GM18502 (cell line): ENCODE measurements around the gene CD81.
"Not testable (repeated sequence)": the region's sequence is repeated elsewhere in the genome, so short reads cannot be mapped to it uniquely, and the experiment has no call there.

Experiments
- ATAC-seq: cut with Tn5 transposase; IDR thresholded peaks from one replicate; pipeline ENCODE4 v1.9.1; 2021; ENCODE audit warnings: mild to moderate bottlenecking; ENCODE audit not compliant: unreplicated experiment, poor library complexity

CD81 gene, protein sequence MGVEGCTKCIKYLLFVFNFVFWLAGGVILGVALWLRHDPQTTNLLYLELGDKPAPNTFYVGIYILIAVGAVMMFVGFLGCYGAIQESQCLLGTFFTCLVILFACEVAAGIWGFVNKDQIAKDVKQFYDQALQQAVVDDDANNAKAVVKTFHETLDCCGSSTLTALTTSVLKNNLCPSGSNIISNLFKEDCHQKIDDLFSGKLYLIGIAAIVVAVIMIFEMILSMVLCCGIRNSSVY

DNA sequence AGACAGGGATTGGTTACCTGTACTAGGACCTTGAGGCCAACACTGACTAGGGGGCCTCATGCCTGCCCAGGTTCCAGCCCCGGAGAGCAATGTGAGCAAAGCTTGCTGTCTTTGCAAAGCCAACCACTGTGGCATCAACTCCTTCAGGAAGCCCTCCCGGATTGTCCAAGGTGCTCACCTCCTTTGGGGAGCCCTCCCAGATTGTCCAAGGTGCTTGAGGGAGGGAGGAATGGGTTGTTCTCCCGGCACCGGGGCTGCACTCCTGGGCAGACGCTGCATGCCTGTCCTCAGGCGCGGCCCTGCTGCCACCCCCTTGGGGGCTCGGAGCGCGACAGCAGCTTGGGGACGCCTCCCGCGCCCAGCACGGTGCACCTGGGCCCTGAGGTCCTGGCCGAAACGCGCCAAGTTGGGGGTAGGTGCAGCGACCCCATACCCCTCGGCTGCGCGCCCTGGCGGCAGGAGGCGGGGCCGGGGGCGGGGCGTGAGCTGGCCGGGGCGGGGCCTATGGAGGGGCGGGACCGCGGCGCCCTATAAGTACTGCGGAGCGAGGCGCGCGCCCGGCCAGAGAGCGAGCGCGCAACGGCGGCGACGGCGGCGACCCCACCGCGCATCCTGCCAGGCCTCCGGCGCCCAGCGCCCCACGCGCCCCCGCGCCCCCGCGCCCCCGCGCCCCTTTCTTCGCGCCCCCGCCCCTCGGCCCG is at the start of gene CD81:
Gene CD81, plus strand, starts transcription at position 560 of the 701 bp plus-strand sequence. CDS start 240 bp downstream, outside the sequence.
- ATAC-seq, result peak; percentile 55

DNA sequence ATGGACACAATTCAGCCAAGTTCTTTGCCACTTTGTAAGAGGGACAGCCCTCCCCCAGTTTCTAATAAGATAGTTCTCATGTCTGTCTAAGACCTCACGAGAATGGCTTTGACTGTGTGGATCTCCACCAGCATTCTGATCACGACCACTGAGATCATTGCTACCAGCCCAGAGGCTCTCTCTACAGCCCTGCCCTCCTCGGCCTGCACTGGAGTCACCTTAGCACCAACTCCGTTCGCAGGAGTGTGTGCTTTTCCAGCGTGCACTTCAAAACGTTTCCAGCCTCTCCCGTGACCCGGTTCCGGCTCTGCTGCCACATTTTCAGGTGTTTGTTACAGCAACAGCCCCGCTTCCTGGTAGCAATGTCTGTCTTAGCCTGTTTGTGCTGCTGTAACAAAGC is 49.1 kb upstream of the CD81 start:
- no peak for ATAC-seq

DNA sequence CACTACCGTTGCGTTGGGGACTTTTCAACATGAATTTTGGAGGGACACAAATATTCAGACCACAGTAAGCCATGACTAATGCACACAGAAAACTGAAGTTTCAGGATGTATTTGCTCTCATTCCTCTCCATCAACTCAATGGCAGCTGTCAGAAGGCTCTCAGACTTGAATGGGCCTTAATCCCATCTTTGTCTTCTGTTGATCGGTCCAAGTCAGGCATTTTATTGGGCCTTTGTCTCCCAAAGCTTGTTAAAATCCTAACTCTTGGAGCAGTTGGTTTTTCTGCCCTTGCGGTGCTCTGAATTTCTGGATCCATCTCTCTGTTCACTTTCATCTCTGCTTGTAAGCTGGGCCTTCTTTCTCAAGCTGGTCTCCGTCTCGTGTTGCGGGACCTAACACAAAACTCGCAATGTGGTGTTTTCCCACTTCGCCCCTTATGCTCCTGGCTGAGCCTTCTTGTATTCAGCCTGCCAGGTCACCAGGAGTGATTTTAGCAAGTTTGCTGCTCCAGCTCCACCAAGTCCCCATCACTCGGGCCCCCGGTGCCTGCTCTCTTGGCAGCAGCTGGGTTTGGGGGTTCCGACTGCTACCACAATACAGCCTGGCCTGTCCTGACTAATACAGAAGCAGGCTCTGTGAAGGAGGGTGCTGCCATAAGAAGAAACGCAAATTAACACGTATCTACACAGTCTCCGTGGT is 48.3 kb upstream of the CD81 start:
- no peak for ATAC-seq

DNA sequence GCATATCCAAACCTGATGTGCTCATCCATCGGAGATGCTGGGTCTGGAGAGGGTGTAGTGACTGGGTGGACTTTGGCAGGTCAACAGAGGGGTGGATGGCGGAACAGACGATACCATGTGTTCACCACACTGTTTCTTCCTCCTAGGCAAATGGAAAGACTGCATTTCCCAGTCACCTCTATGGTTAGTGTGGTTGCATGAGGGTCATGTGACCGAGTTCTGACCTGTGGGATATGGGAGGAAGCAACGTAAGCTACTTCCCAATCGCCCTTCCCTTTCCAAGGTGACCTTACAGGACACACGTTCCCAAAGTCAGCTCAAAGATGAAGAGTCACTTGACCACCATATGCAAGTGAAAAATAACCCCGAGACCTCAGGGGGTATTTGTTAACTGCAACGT is 47.6 kb upstream of the CD81 start:
- ATAC-seq, result no peak

DNA sequence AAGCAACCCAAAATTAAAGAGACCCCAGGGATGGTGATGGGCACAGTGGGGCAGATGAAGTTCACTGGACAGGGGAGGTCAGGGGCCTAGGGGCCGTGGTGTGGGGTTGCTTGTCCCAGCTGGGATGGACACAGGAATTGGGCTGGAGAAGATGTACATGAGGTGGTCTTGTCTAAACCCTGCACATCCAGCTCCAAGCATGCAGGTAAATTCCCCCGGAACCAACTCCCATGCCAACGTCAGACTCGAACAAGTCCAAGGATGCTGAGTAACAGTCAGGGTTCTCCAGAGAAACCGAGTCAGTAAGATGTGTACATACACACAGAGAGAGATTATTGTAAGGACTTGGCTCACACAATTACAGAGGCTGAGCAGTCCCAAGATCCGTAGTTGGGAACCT is 46.4 kb upstream of the CD81 start:
- no peak for ATAC-seq

DNA sequence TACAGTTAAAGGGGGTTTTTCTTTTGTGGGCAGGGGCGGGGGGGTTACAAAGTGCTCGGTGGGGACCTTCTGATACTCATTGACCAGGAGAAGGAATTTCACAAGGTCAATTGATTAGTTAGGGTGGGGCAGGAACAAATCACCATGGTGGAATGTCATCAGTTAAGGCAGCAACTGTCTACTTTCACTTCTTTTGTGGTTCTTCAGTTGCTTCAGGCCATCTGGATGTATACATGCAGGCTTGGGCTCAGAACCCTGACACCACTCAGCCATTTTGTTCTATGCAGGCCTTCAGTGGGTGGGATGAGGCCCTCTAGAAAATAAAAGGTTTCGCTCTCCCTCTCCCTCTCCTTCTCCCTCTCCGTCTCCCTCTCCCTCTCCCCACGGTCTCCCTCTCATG is 45.7 kb upstream of the CD81 start:
- no peak for ATAC-seq

DNA sequence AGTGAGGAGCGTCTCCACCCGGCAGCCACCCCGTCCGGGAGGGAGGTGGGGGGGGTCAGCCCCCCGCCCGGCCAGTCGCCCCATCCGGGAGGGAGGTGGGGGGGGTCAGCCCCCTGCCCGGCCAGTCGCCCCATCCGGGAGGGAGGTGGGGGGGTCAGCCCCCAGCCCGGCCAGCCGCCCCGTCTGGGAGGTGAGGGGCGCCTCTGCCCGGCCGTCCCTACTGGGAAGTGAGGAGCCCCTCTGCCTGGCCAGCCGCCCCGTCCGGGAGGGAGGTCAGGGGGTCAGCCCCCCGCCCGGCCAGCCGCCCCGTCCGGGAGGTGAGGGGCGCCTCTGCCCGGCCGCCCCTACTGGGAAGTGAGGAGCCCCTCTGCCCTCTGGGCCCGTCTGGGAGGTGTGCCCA is 44.5 kb upstream of the CD81 start:
- ATAC-seq, result not testable (repeated sequence)

DNA sequence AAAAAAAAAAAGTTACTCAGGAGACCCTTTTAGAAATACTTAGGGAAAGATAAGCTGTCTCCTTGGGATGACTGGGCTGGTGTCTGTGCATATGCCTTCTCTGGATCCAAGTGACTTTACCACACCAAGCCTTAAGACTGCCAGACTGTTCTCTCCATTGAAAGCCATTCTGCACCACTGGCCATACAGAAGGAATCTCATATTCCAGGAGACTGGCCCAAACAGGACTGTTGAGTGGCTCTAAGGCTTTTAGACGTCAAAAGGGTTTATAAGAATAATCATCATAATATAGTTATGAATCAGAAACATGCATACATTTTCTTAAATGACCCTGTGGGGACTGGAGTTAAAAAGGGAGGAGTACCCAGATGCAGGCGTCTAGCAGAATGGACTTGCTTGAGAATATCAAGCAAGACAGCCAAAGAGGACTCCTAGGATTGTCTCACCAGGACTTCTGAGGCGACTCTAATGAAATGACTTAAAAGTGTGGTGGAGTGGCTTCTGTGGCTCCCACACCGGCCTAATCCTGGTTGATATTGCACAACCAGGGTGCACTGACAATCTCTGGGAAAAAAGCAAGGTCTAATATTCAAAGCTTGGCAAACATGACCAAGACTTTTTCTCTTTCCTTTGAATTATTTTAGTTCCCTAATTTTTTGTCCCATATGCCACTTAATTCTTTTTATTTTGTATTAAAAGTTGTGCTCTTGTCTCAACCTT is 43.5 kb upstream of the CD81 start:
- ATAC-seq, result not testable (repeated sequence)

DNA sequence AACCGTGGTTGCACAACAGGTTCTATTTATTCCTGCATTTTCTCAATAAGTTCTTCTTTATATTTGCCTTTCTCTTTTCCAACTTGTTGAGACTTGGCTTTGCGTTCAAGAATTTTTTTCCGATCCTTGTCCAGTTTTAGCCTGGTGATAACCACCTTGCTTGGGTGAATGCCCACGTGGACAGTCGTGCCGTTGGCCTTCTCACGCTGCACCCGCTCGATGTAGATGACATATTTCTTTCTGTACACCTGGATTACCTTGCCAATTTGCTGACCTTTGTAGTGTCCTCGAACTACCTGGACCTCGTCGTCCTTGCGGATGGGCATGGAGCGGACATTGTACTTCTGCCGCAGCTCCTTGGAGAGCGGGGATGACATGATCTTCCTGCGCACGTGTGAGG is 41.8 kb upstream of the CD81 start:
- ATAC-seq, result not testable (repeated sequence)

DNA sequence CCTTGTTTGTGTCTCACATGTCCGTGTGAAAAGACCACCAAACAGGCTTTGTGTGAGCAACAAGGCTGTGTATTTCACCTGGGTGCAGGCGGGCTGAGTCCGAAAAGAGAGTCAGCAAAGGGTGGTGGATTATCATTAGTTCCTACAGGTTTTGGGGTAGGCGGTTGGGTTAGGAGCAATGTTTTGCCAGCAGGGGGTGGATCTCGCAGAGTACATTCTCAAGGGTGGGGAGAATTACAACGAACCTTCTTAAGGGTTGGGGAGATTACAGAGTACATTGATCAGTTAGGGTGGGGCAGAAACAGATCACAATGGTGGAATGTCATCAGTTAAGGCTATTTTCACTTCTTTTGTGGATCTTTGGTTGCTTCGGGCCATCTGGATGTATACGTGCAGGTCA is 38.4 kb upstream of the CD81 start:
- ATAC-seq, result not testable (repeated sequence)

DNA sequence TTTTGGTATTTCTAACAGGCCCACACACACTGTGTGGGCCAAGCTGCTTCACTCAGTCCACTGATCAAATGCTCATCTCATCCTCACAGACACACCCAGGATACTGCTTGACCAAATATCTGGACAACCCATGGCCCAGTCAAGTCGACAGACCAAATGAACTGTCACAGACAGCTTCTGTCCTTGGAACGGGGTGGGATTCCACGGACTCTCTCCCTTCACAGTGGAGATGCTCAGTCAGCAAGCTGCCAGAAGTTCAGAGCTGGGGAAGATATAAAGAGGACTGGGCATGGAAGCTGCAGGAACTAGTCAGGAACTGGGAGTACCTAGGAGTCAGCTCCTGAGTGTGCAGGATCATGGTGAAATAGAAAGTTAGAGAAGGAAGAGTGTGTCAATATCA is 34.6 kb upstream of the CD81 start:
- no peak for ATAC-seq

DNA sequence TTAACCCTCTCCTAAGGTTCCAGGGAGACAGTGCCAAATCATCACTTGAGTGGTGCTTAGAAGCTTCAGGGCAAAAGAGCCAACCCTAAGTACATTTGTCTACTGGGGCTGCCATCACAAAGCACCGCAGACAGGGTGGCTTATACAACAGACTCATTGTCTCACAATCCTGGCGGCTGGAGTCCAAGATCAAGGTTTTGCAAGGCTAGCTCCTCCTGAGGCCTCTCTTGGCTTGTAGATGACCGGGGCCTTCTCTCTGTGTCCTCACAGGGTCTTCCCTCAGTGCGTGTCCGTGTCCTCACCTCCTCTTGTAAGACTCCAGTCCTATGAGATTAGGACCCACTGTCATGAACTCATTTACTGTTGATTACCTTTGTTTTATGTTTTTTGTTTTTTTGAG is 34.1 kb upstream of the CD81 start:
- no peak for ATAC-seq

DNA sequence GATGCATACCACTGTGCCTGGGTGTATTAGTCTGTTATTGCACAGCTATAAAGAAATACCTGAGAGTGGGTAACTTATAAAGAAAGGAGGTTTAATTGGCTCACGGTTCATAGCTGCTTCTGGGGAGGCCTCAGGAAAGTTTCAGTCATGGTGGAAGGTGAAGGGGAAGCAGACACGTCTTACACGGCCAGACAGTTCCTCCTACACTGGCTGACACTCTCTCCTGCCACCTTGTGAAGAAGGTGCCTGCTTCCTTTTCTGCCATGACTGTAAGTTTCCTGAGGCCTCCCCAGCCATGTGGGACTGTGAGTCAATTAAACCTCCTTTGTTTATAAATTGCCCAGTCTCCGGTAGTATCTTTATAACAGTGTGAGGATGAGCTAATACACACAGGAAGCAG is 33.6 kb upstream of the CD81 start:
- no peak for ATAC-seq

DNA sequence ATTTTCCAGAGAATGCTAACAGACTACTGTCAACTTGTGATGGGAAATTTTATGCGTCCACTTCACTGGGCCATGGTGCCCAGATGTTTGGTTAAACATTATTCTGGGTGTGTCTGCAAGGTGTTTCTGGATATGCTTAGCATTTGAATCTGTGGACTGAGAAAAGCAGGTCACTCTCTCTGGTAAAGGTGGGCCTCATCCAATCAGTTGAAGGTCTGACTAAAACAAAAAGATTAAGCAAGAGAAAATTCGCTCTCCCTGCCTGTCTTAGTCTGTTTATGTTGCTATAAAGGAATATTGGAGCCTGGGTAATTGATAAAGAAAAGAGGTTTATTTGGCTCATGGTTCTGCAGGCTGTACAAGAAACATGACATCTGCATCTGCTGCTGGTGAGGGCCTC is 32.1 kb upstream of the CD81 start:
- ATAC-seq, result no peak

DNA sequence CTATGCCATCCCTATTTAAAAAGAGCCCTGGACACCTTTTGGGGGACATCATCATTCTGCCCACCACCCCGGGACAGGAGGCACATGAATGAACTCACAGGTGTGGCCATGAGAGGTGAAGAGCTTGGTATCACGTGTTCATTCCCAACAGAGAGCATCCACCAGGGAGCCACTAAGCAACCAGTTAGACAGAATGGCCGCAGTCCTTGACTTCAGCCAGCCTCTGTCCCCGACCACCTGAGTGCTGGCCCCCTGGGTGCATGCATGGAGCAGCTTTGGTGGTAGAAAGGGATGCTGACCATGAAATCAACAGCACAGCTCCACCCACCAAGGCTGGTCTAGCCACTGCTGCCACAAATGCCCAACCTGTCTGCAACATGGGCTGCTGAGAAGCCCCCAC is 31.1 kb upstream of the CD81 start:
- no peak for ATAC-seq

DNA sequence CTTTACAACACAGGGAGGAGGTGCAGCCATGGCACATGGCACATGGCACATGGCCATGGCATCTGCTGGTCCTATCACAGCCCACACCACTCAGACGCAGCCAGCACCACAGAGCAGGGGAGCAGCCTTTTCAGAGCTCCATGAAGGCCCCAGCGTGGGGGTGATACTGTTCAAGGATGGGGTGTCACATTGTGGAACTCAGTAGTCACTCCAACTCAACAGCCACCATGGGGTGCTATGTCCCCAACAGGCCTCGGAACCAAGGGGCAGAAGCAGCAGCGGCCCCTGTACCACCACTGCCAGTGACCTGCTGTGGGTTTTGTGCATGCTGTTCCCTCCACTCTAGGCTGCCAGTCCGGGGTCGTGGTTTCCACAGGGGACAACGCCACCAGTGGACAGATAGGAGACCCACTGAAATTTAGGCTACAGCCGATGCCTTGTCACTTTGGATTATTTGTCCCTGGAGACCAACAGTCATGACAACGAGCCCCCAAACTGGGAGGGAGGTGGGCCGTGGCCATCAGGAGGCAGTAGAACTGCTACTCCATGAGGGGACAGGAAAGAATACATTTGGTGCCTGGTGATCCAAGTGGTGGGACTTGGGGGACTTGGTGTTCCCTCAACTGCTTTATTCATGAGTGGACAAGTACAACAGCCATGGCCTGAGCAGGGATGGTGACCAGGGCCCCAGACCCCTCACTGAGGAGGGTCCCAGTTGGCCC is 30.4 kb upstream of the CD81 start:
- no peak for ATAC-seq

DNA sequence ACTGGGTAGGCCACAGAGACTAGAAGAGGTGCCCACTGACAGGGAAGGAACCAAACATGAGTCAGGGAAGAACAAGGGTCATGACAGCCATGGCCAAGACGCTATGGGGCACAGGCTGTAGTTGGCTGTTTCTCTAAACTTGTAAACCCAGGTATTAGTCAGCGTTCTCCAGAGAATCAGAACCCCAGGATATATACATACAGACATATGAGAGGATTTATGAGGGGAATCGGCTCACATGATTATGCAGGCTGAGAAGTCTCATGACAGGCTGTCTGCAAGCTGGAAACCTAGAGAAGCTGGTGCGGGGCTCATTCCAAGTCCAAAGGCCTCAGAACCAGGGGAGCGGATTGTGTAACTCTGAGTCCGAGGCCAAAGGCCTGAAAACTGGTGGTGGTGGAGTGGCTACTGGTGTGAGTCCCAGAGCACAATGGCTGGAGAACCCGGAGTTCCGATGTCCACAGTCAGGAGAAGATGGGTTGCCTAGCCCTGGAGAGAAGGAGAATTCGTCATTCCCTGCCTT is 29.7 kb upstream of the CD81 start:
- ATAC-seq, result no peak

DNA sequence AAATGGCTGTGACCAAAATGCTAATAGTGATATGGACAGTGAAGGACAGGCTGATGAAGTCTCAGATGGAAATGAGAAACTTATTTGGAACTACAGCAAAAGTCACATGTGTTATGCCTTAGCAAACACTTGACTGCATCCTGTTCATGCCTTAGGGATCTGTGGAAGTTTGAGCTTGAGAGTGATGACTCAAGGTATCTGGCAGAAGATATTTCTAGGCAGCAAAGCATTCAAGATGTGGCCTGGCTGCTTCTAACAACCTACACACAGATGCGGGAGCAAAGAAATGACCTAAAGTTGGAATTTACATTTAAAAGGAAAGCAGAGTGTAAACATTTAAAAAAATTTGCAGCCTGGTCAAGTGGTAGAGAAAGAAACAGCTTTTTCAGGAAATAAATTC is 28.1 kb upstream of the CD81 start:
- ATAC-seq, result no peak

DNA sequence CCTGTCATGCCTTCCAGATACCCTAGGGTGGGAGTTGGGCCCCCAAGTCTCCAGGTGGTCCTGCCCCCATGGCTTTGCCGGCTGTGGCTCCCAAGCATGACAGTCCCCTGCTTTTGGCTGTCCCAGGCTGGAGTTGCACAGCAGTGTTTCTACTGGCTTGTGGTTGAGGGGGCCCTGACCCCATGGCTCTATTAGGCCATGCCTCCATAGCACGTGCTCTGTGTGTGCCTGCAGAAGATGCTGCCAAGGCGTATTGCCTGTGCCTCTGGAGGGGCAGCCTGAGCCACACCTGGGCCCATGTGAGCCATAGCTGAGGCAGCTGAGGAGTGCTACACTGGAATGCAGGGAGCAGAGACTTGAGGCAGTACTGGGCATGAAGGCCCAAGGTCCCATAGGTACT is 25.4 kb upstream of the CD81 start:
- ATAC-seq, result no peak

DNA sequence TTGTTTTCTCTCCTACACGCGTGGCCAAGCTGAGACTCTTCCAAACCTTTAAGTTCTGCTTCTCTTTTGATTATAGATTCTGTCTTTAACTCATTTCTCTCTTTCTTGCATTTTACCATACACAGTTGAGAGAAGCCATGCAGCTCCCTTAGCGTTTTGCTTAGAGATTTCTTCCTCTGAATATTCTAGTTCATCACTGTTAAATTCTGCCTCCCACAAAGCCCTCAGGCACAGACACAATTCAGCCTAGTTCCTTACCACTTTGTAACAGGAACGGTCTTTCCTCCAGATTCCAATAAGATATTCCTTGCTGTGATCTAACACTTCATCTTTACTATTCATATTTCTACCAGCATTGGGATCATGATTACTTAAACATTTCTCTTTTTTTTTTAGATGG is 24.7 kb upstream of the CD81 start:
- no peak for ATAC-seq
